Activated naive CD8-positive, alpha-beta T cell (primary cell): ENCODE data around the gene DGAT2.

Source experiments
- H3K27ac Mint-ChIP-seq: one replicate; pipeline ENCODE4 v1.8.0; 2021; ENCODE audit warnings: mixed read lengths
- H3K27me3 Mint-ChIP-seq: one replicate; pipeline ENCODE4 v1.8.0; 2021; ENCODE audit warnings: mixed read lengths
- H3K36me3 Mint-ChIP-seq: one replicate; pipeline ENCODE4 v1.8.0; 2021; ENCODE audit warnings: mixed read lengths
- H3K4me1 Mint-ChIP-seq: one replicate; pipeline ENCODE4 v1.8.0; 2021; ENCODE audit warnings: low read depth, mixed read lengths
- H3K4me3 Mint-ChIP-seq: one replicate; pipeline ENCODE4 v1.8.0; 2021; ENCODE audit warnings: mild to moderate bottlenecking, mixed read lengths
- H3K9me3 Mint-ChIP-seq: one replicate; pipeline ENCODE4 v1.8.0; 2021; ENCODE audit warnings: low read depth, mixed read lengths

Gene DGAT2

GRCh38 chr11:75782540-75783263, 14.1 kb downstream of the DGAT2 start:
- Mint-ChIP-seq H3K36me3 (no peaks in the 10 kb centered on the region), H3K4me1 (no peaks in the 10 kb centered on the region), H3K9me3 (no peaks in the 10 kb centered on the region), H3K27ac (no peak overlapping the region), H3K27me3 (no peaks in the 10 kb centered on the region), H3K4me3 (no peak overlapping the region)

DNA sequence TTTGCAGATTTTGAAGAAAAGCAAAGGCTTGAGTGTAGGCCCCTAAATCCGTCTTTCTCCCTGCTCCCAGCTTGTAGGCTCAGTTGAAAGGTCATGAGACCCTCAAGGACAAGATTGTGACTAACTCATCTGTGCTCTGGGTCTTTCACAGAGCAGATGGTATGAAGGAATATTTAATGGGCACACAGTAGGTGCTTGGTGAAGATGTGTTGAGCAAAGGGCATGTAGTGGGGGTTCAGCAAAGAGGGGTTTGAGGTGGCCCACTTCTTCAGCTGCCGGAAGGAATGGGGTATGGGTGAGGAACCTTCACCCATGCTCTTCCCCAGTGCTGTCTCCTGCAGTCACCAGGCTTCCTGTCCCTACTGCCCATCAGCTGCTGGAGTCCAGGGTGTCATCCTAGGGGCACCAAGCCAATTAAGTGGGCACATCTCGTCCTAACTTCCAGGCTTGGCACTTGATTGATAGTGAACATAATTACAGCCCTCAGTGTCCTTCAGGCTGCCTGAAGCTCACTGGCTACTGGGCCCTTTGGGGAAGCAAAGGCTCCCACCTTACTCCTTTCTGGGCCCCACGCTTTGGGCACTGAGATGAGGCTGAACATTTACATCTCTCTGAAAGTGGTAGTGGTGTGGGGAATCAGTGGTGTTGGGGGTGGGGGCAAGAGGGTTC, 15.0 kb downstream of the DGAT2 start:
- H3K4me3 Mint-ChIP-seq, result no peak overlapping the region
- H3K9me3 Mint-ChIP-seq, result no peaks in the 10 kb centered on the region

GRCh38 chr11:75784085-75784478, 15.5 kb downstream of the DGAT2 start:
- Mint-ChIP-seq H3K36me3 (no peaks in the 10 kb centered on the region), H3K4me1 (no peaks in the 10 kb centered on the region), H3K27me3 (no peaks in the 10 kb centered on the region), H3K4me3 (no peak overlapping the region), H3K27ac (no peak overlapping the region), H3K9me3 (no peaks in the 10 kb centered on the region)

More for the DNA sequence above, 15.0 kb downstream of the DGAT2 start:
- Mint-ChIP-seq H3K27ac (no peak overlapping the region), H3K36me3 (no peaks in the 10 kb centered on the region), H3K27me3 (no peaks in the 10 kb centered on the region), H3K4me1 (no peaks in the 10 kb centered on the region)

DNA sequence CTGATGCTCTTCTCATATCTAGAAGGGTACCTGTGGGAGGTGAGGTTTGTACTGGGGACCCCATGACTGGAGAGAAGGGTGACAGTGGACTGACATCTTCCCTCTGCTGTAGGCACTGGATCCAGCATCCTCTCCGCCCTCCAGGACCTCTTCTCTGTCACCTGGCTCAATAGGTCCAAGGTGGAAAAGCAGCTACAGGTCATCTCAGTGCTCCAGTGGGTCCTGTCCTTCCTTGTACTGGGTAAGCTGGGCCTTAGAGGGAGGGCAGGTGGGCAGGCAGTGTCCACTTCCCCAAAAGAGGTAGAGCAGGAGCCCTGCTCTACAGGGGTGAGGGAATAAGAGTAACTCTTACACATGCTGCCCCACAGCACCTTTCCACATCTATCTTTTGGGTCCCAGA, 15.9 kb downstream of the DGAT2 start:
- H3K36me3 Mint-ChIP-seq, result no peaks in the 10 kb centered on the region
- H3K27me3 Mint-ChIP-seq, result no peaks in the 10 kb centered on the region
- H3K9me3 Mint-ChIP-seq, result no peaks in the 10 kb centered on the region
- no peaks in the 10 kb centered on the region for H3K4me1 Mint-ChIP-seq
- H3K27ac Mint-ChIP-seq, result no peak overlapping the region
- H3K4me3 Mint-ChIP-seq, result no peak overlapping the region

- H3K27me3 Mint-ChIP-seq, result no peaks in the 10 kb centered on the region
- no peak overlapping the region for H3K27ac Mint-ChIP-seq
- no peak overlapping the region for H3K4me3 Mint-ChIP-seq
- H3K9me3 Mint-ChIP-seq, result no peaks in the 10 kb centered on the region
- H3K36me3 Mint-ChIP-seq, result no peaks in the 10 kb centered on the region
- H3K4me1 Mint-ChIP-seq, result no peaks in the 10 kb centered on the region
These were observed 16.6 kb downstream of the DGAT2 start for GRCh38 chr11:75785187-75785586.

- Mint-ChIP-seq H3K4me3 (no peak overlapping the region), H3K27me3 (no peaks in the 10 kb centered on the region), H3K27ac (no peak overlapping the region), H3K9me3 (no peaks in the 10 kb centered on the region), H3K4me1 (no peaks in the 10 kb centered on the region), H3K36me3 (no peaks in the 10 kb centered on the region)
These were observed 17.6 kb downstream of the DGAT2 start for GRCh38 chr11:75786101-75786736.

- Mint-ChIP-seq H3K9me3 (no peaks in the 10 kb centered on the region), H3K36me3 (no peaks in the 10 kb centered on the region), H3K27ac (no peak overlapping the region), H3K4me1 (no peaks in the 10 kb centered on the region), H3K4me3 (no peak overlapping the region), H3K27me3 (no peaks in the 10 kb centered on the region)
These were observed 20.9 kb downstream of the DGAT2 start for GRCh38 chr11:75789521-75789920.

DNA sequence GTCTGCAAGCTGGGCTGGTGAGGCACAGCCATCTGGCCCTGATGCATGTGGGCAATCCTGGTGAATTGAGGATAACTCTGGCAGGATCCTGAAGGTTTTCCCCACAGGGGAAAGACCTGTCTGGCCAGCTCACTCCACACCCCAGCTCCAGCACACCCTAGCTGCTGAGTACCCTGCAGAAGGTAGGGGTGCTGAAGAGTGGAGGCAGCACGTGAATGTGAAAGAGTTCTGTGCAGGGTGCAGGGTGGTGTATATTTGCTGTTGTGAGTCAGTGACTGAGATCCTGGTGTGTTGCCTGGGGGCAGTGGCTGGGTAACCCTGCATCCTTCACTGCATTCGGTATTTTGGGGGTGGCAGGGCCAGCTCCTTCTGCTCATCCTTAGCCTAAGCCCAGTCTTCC, 22.4 kb downstream of the DGAT2 start:
- Mint-ChIP-seq H3K36me3 (no peaks in the 10 kb centered on the region), H3K4me1 (no peaks in the 10 kb centered on the region)

DNA sequence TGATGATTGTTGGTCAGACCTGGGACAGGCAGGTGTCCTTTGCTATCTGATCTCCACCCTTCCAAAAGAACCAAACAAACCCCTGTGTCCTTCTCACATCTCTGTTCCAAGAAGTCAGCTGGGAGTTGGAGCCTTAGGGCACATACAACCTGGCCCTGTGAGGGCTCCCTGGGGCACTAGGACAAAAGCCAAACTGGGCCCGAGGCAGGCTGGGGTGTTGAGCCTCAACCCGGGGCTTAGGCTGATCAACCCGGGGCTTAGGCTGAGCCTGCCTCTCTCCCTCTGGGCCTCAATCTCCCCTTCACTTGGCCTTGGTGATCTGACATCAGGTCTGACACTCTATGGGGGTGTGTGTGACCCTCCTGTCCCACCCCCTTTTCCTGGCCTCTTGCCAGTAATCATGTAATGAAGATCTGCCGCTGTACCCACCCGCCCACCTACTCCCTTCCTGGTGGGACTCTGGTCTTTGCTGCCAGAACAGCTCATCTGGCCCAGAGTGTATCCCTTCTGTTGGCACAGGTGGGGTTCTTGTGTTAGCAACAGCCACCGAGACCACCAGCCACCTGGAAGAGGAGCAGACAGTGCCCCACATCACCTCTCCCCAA, 23.7 kb downstream of the DGAT2 start:
- H3K27ac Mint-ChIP-seq, result no peak overlapping the region
- H3K36me3 Mint-ChIP-seq, result no peaks in the 10 kb centered on the region
- H3K4me1 Mint-ChIP-seq, result no peaks in the 10 kb centered on the region

More for the DNA sequence above, 22.4 kb downstream of the DGAT2 start:
- Mint-ChIP-seq H3K27ac (no peak overlapping the region), H3K4me3 (no peak overlapping the region), H3K27me3 (no peaks in the 10 kb centered on the region), H3K9me3 (no peaks in the 10 kb centered on the region)

GRCh38 chr11:75792997-75793800, 24.6 kb downstream of the DGAT2 start:
- Mint-ChIP-seq H3K4me1 (no peaks in the 10 kb centered on the region), H3K36me3 (no peaks in the 10 kb centered on the region), H3K27ac (no peak overlapping the region), H3K4me3 (no peak overlapping the region), H3K27me3 (no peaks in the 10 kb centered on the region), H3K9me3 (no peaks in the 10 kb centered on the region)

More for the DNA sequence above, 23.7 kb downstream of the DGAT2 start:
- H3K4me3 Mint-ChIP-seq, result no peak overlapping the region
- H3K27me3 Mint-ChIP-seq, result no peaks in the 10 kb centered on the region
- H3K9me3 Mint-ChIP-seq, result no peaks in the 10 kb centered on the region

DNA sequence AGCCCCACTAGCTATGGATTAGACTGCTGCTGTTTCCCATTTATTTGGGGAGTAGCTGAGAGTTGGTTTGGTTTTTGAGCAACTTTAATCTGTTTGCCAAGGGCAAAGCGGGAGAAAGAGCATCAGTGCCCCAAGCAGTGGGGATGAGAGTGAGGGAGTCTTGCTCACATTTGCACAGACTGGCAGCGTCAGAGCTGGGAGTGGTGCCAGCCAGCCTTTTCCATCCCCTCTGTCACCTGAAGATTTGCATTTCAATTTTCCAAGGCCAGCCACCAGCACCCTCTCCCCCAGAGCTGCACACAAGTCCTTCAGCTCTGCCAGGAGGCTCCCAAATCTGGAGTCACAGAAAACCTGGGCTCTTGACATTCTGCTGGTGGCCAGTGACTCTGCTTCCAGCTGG, 25.4 kb downstream of the DGAT2 start:
- Mint-ChIP-seq H3K27me3 (no peaks in the 10 kb centered on the region), H3K4me3 (no peak overlapping the region), H3K36me3 (no peaks in the 10 kb centered on the region), H3K27ac (no peak overlapping the region), H3K9me3 (no peaks in the 10 kb centered on the region), H3K4me1 (no peaks in the 10 kb centered on the region)

DNA sequence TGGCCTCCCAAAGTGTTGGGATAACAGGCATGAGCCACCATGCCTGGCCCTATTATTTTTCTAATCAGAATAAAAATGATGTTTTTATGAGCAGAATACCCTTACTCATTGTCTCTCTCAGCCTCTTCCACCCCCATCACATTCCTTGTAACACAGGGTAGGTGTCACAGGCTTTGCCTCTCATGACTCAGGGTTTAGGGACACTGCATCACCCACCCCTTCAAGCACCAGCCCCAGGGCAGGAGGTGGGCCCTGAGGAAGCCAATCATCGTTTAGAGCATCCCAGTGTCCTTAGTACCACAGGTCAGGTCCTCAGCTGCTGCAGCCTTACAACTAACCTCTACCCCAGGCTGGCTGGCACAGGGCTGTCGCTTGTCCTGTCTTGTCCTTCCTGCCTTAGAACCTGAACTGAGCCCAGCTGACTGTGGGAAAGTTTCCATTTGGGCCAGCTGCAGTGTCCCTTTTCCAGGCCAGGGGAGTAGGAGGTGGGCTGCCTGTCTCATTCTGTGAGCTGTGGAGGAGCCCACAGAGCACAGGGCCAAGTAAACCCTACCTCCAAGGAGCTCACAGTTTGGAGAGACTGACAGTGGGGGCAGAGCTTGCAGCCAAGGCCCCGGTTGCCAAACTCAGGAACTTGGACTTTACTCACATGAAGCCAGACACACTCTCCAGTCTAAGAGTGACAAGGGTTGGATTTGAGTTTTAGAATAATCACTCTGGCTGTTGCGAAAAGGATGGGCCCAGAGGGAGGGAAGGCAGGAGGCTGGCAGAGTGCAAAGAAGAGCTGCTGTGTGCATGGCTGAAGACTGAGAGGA, 26.9 kb downstream of the DGAT2 start:
- Mint-ChIP-seq H3K9me3 (no peaks in the 10 kb centered on the region), H3K4me3 (no peak overlapping the region), H3K27ac (no peak overlapping the region), H3K36me3 (no peaks in the 10 kb centered on the region), H3K4me1 (no peaks in the 10 kb centered on the region), H3K27me3 (no peaks in the 10 kb centered on the region)

GRCh38 chr11:75796091-75796435, 27.5 kb downstream of the DGAT2 start:
- no peaks in the 10 kb centered on the region for H3K27me3 Mint-ChIP-seq
- H3K27ac Mint-ChIP-seq, result no peak overlapping the region
- no peaks in the 10 kb centered on the region for H3K36me3 Mint-ChIP-seq
- no peaks in the 10 kb centered on the region for H3K9me3 Mint-ChIP-seq
- no peak overlapping the region for H3K4me3 Mint-ChIP-seq
- peaks cover 1% of the 10 kb centered on the region for H3K4me1 Mint-ChIP-seq

- Mint-ChIP-seq H3K9me3 (no peaks in the 10 kb centered on the region), H3K27me3 (no peaks in the 10 kb centered on the region), H3K4me1 (peaks cover 9% of the 10 kb centered on the region), H3K36me3 (no peaks in the 10 kb centered on the region), H3K4me3 (no peak overlapping the region), H3K27ac (no peak overlapping the region)
These were observed 28.5 kb downstream of the DGAT2 start for GRCh38 chr11:75797116-75797515.
